Ammon's horn (tissue), 1 donor: ENCODE measurements around the gene RBM44.

Experiments
- DNase-seq: peaks from one replicate; pipeline ENCODE4 v3.0.0-alpha.2; 2016; ENCODE audit warnings: low spot score

RBM44 gene

GRCh38 chr2:237886685-237887481 lies 88.3 kb downstream of the RBM44 start:
- no peak for DNase-seq

GRCh38 chr2:237888389-237888788 lies 89.8 kb downstream of the RBM44 start:
- DNase-seq = no peak

GRCh38 chr2:237889016-237889415 lies 90.4 kb downstream of the RBM44 start:
- DNase-seq = no peak

- DNase-seq = no peak
Measured at GRCh38 chr2:237889811-237890210, 91.2 kb downstream of the RBM44 start.
